ENCODE measurements around the gene TMEM183A.
A peak's percentile ranks its signal among the peaks of the same experiment; 100 is the strongest.
"Not testable (repeated sequence)": the region's sequence is repeated elsewhere in the genome, so short reads cannot be mapped to it uniquely, and the experiment has no call there.

TMEM183A gene

DNA sequence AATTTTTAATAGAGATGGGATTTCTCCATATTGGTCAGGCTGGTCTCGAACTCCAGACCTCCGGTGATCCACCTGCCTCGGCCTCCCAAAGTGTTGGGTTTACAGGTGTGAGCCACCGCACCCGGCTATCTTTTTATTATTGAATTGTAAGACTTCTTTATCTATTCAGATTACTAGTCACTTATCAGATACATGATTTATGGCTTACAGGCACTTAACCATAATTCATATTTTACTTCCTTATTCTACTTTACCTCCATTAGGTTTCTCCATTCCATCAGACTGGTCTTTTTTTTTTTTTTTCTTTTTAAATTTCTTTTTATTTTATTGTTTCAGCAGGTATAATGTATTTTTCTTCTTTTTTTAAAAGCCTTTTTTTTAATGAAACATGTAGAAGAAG, 4.4 kb downstream of the TMEM183A start:
- no peak overlapping the region for H3K4me3 ChIP-seq (ENCODE audit: low read length in 2 of 2)
- H3K9me3 ChIP-seq (ENCODE audit: control insufficient read depth in 2 of 2, low read length in 2 of 2), result no peaks in the 10 kb centered on the region
- H3K27ac ChIP-seq (ENCODE audit: low read length), result no peak overlapping the region
- no peaks in the 10 kb centered on the region for H3K27me3 ChIP-seq (ENCODE audit: control insufficient read depth in 1 of 2, insufficient read depth in 2 of 2, low read length in 2 of 2)
- H3K9ac ChIP-seq (ENCODE audit: low read length in 2 of 2), result no peak overlapping the region
- peaks cover 2% of the 10 kb centered on the region for H3K4me1 ChIP-seq (ENCODE audit: control insufficient read depth, insufficient read depth, low read length)
- H3K36me3 ChIP-seq (ENCODE audit: control insufficient read depth in 2 of 2, insufficient read depth in 2 of 2, low read length in 2 of 2), result peaks cover 33 to 36% of the 10 kb centered on the region in 2 donors

DNA sequence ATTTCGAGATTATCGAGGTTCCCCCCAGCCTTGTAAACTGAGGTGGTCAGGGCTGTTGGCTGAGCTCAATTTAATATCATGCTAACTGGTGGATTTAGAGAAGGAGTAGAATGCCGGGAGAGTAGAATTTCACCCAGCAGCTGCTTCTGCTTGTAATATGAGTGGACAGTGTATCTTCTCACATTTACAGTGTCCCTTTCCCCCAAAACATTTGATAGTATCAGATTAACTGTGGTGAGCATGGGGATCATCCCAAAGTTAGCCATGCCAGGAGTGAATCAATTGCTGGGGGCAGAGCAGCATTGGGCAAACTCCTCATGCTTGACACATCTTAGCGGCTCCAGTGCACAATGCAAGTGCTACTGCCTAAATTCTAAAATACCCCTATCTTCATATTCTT, 9.9 kb downstream of the TMEM183A start:
- H3K9me3 ChIP-seq (ENCODE audit: control insufficient read depth in 2 of 2, low read length in 2 of 2), result no peaks in the 10 kb centered on the region
- no peaks in the 10 kb centered on the region for H3K4me1 ChIP-seq (ENCODE audit: control insufficient read depth, insufficient read depth, low read length)
- no peak overlapping the region for H3K27ac ChIP-seq (ENCODE audit: low read length)
- no peaks in the 10 kb centered on the region for H3K27me3 ChIP-seq (ENCODE audit: control insufficient read depth in 1 of 2, insufficient read depth in 2 of 2, low read length in 2 of 2)
- no peak overlapping the region for H3K4me3 ChIP-seq (ENCODE audit: low read length in 2 of 2)
- H3K36me3 ChIP-seq (ENCODE audit: control insufficient read depth in 2 of 2, insufficient read depth in 2 of 2, low read length in 2 of 2), result peaks cover 59 to 71% of the 10 kb centered on the region in 2 donors
- H3K9ac ChIP-seq (ENCODE audit: low read length in 2 of 2), result no peak overlapping the region

DNA sequence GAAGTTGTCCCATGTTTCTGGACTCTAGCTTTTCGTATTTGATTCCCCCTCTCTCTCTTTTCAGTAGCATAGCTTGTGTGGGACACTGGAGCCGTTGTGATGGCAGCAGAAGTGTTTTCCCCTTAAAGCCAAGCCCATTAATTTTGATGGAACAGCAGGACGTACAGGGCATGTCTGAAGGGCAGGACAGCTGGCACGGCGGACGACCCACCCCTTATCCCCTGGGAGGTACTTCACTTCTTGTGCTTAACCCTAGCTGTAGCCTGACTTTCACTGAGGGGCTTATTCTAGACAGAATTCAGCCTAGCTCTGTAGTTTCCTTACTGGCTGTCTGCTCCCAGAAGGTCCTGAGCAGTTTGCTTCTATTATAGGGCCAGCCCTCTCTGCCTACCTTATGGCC, 10.5 kb downstream of the TMEM183A start:
- peaks cover 59 to 67% of the 10 kb centered on the region in 2 donors for H3K36me3 ChIP-seq (ENCODE audit: control insufficient read depth in 2 of 2, insufficient read depth in 2 of 2, low read length in 2 of 2)
- H3K4me3 ChIP-seq (ENCODE audit: low read length in 2 of 2), result no peak overlapping the region
- H3K9me3 ChIP-seq (ENCODE audit: control insufficient read depth in 2 of 2, low read length in 2 of 2), result no peaks in the 10 kb centered on the region
- H3K27me3 ChIP-seq (ENCODE audit: control insufficient read depth in 1 of 2, insufficient read depth in 2 of 2, low read length in 2 of 2), result no peaks in the 10 kb centered on the region
- no peaks in the 10 kb centered on the region for H3K4me1 ChIP-seq (ENCODE audit: control insufficient read depth, insufficient read depth, low read length)
- no peak overlapping the region for H3K9ac ChIP-seq (ENCODE audit: low read length in 2 of 2)
- H3K27ac ChIP-seq (ENCODE audit: low read length), result no peak overlapping the region

DNA sequence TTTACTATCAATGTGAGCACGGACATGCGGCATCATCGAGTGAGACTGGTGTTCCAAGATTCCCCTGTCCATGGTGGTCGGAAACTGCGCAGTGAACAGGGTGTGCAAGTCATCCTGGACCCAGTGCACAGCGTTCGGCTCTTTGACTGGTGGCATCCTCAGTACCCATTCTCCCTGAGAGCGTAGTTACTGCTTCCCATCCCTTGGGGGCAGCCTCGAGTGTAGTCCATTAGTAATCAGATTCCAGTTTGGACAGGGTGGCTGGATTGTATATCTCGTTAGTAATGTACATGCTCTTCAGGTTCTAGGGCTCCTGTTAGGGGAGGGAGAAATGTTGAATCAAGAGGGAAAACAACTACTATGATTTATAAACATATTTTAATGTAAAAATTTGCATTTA, 15.7 kb downstream of the TMEM183A start:
- Histone ChIP-seq H3K4me1 (ENCODE audit: control insufficient read depth, insufficient read depth, low read length) (peaks cover 16% of the 10 kb centered on the region), H3K36me3 (ENCODE audit: control insufficient read depth in 2 of 2, insufficient read depth in 2 of 2, low read length in 2 of 2) (peaks cover 36 to 45% of the 10 kb centered on the region in 2 donors)
- H3K27me3 ChIP-seq (ENCODE audit: control insufficient read depth in 1 of 2, insufficient read depth in 2 of 2, low read length in 2 of 2); H3K4me3 ChIP-seq (ENCODE audit: low read length in 2 of 2); H3K9me3 ChIP-seq (ENCODE audit: control insufficient read depth in 2 of 2, low read length in 2 of 2); H3K9ac ChIP-seq (ENCODE audit: low read length in 2 of 2); H3K27ac ChIP-seq (ENCODE audit: low read length): not testable (repeated sequence)

- peak overlapping the region; percentile 38 to 87 for H3K4me3 ChIP-seq (ENCODE audit: low read length in 2 of 2)
- H3K9ac ChIP-seq (ENCODE audit: low read length in 2 of 2), result peak overlapping the region; percentile 14 to 68
- H3K27ac ChIP-seq (ENCODE audit: low read length), result peak overlapping the region; percentile 81
- no peaks in the 10 kb centered on the region for H3K9me3 ChIP-seq (ENCODE audit: control insufficient read depth in 2 of 2, low read length in 2 of 2)
- no peaks in the 10 kb centered on the region for H3K27me3 ChIP-seq (ENCODE audit: control insufficient read depth in 1 of 2, insufficient read depth in 2 of 2, low read length in 2 of 2)
- H3K4me1 ChIP-seq (ENCODE audit: control insufficient read depth, insufficient read depth, low read length), result peaks cover 32% of the 10 kb centered on the region
- H3K36me3 ChIP-seq (ENCODE audit: control insufficient read depth in 2 of 2, insufficient read depth in 2 of 2, low read length in 2 of 2), result peaks cover 21 to 25% of the 10 kb centered on the region in 2 donors
Observed at GRCh38 chr1:203025686-203026030, 18.5 kb downstream of the TMEM183A start.

GRCh38 chr1:203026031-203026665, 19.0 kb downstream of the TMEM183A start, which contains the start of gene PPFIA4:
Gene PPFIA4 (plus strand): TSS chr1:203026491. CDS start chr1:203039009, 12,518 bp downstream.
- H3K4me3 ChIP-seq (ENCODE audit: low read length in 2 of 2), result peak within 1 kb of the TSS; percentile 87 to 93
- H3K9ac ChIP-seq (ENCODE audit: low read length in 2 of 2), result peak within 1 kb of the TSS; percentile 60 to 69
- H3K27ac ChIP-seq (ENCODE audit: low read length), result peak within 1 kb of the TSS; percentile 81
- no peaks in the 10 kb centered on the region for H3K27me3 ChIP-seq (ENCODE audit: control insufficient read depth in 1 of 2, insufficient read depth in 2 of 2, low read length in 2 of 2)
- H3K9me3 ChIP-seq (ENCODE audit: control insufficient read depth in 2 of 2, low read length in 2 of 2), result no peaks in the 10 kb centered on the region
- H3K36me3 ChIP-seq (ENCODE audit: control insufficient read depth in 2 of 2, insufficient read depth in 2 of 2, low read length in 2 of 2), result peaks cover 19 to 23% of the 10 kb centered on the region in 2 donors
- peaks cover 32% of the 10 kb centered on the region for H3K4me1 ChIP-seq (ENCODE audit: control insufficient read depth, insufficient read depth, low read length)

DNA sequence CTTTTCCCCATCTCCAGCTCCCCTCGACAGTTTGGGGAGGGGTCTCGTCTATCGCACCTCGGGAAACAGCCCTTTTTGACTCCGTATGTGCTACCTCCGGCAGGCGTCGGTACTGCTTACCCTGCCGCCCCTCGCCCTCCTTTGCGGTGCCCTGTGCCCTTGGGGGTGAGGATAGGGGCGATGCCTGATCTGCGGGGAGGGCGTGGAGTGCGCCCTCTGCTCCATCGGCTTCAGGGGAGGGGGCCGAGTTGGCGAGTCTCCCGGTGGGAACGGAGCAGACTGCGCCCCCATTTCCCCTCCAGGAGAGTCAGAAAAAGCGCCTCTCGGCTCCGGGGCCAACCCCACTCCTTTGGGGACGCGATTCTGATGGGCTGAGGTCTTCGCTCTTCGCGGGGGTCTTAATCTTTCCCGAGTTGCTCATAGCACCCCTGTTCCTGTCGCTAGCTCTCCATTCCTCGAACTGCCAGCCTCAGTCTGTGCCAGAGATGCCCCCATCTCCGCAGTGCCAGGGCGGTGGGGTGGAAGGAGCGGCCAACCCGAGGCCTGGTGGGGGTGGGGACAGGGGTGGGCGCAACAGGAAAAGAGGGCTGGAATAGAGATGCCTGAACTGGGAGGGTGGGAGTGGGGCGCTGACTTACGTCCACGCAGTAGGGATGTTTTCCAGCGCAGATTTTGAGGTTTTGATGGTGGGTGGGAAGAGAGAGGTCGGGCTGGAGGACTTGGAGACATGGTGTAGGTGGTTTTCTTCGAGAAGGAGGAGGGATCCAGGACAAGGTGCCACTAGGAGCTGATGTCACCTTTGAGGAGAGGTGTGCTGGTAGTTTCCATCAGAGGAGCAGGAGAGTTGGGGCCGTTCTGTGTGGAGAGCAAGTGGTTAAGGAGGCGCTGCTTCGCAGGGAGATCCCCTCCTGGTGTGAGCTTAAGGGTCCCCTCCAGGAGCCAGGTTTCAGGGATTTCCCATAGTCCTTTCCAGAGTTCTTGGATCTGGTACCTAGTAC, 19.8 kb downstream of the TMEM183A start:
- Histone ChIP-seq H3K9ac (ENCODE audit: low read length in 2 of 2) (peak overlapping the region; percentile 60 to 69), H3K27me3 (ENCODE audit: control insufficient read depth in 1 of 2, insufficient read depth in 2 of 2, low read length in 2 of 2) (no peaks in the 10 kb centered on the region), H3K9me3 (ENCODE audit: control insufficient read depth in 2 of 2, low read length in 2 of 2) (no peaks in the 10 kb centered on the region), H3K4me3 (ENCODE audit: low read length in 2 of 2) (peak overlapping the region; percentile 87 to 93), H3K36me3 (ENCODE audit: control insufficient read depth in 2 of 2, insufficient read depth in 2 of 2, low read length in 2 of 2) (peaks cover 10 to 15% of the 10 kb centered on the region in 2 donors), H3K4me1 (ENCODE audit: control insufficient read depth, insufficient read depth, low read length) (peaks cover 32% of the 10 kb centered on the region), H3K27ac (ENCODE audit: low read length) (no peak overlapping the region)

- Histone ChIP-seq H3K36me3 (ENCODE audit: control insufficient read depth in 2 of 2, insufficient read depth in 2 of 2, low read length in 2 of 2) (peaks cover 9 to 13% of the 10 kb centered on the region in 2 donors), H3K9me3 (ENCODE audit: control insufficient read depth in 2 of 2, low read length in 2 of 2) (no peaks in the 10 kb centered on the region), H3K4me3 (ENCODE audit: low read length in 2 of 2) (peak overlapping the region in 1 of 2 donors; percentile 20), H3K4me1 (ENCODE audit: control insufficient read depth, insufficient read depth, low read length) (peaks cover 32% of the 10 kb centered on the region), H3K27me3 (ENCODE audit: control insufficient read depth in 1 of 2, insufficient read depth in 2 of 2, low read length in 2 of 2) (no peaks in the 10 kb centered on the region), H3K27ac (ENCODE audit: low read length) (no peak overlapping the region), H3K9ac (ENCODE audit: low read length in 2 of 2) (no peak overlapping the region)
Observed at GRCh38 chr1:203028067-203028783, 21.1 kb downstream of the TMEM183A start.

DNA sequence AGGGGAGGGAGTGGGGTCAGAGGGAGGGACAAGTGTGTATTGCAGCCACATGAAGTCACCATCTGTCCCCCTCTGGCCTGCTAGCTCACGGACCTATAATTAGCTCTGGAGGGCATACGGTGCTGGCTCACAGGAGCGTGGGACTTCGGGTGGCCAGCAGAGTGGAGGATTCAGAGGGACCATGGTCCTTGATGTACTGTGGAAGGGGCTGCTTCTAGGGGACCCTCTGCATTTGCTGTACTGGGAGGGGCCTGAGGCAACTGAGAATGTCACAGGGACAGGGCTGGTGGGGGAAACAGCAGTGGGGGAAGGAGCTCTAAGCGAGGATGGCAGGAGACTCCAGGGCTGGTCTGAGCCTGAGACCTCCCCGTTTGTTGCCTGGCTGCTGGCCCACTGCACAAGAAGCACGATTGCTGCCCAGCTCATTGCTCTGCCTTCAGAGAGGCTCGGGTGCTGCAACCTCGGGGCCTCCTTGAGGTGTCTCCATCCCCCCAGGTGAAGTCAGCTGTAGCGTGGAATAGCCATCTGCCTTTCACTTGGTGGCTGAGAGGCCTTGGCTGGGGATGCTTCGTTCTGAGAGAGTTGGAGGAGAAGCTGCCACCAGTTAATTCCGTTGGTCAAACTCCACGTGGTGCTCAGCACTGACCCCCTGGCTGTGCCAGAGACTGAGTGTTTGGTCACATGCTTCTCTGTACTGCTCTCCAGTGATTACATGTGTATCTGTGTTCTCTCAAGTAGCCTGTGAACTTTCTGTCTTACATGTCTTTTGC, 21.8 kb downstream of the TMEM183A start:
- Histone ChIP-seq H3K9ac (ENCODE audit: low read length in 2 of 2) (peak overlapping the region in 1 of 2 donors; percentile 29), H3K27me3 (ENCODE audit: control insufficient read depth in 1 of 2, insufficient read depth in 2 of 2, low read length in 2 of 2) (no peaks in the 10 kb centered on the region), H3K27ac (ENCODE audit: low read length) (no peak overlapping the region), H3K36me3 (ENCODE audit: control insufficient read depth in 2 of 2, insufficient read depth in 2 of 2, low read length in 2 of 2) (peaks cover 7 to 8% of the 10 kb centered on the region in 2 donors), H3K9me3 (ENCODE audit: control insufficient read depth in 2 of 2, low read length in 2 of 2) (no peaks in the 10 kb centered on the region), H3K4me3 (ENCODE audit: low read length in 2 of 2) (no peak overlapping the region), H3K4me1 (ENCODE audit: control insufficient read depth, insufficient read depth, low read length) (peaks cover 32% of the 10 kb centered on the region)

GRCh38 chr1:203031467-203031866, 24.3 kb downstream of the TMEM183A start:
- Histone ChIP-seq H3K36me3 (ENCODE audit: control insufficient read depth in 2 of 2, insufficient read depth in 2 of 2, low read length in 2 of 2) (no peaks in the 10 kb centered on the region), H3K4me3 (ENCODE audit: low read length in 2 of 2) (no peak overlapping the region), H3K27me3 (ENCODE audit: control insufficient read depth in 1 of 2, insufficient read depth in 2 of 2, low read length in 2 of 2) (no peaks in the 10 kb centered on the region), H3K4me1 (ENCODE audit: control insufficient read depth, insufficient read depth, low read length) (peaks cover 28% of the 10 kb centered on the region), H3K27ac (ENCODE audit: low read length) (no peak overlapping the region), H3K9me3 (ENCODE audit: control insufficient read depth in 2 of 2, low read length in 2 of 2) (no peaks in the 10 kb centered on the region), H3K9ac (ENCODE audit: low read length in 2 of 2) (no peak overlapping the region)

All from stomach smooth muscle (tissue), 2 donors.